SU-DHL-6 (cell line): Measurements from ENCODE around the gene PPP2R3A.

Experiments
- H2AFZ ChIP-seq: fragments of 200-600 bp; sonication (generic); 2 replicates; pipeline ENCODE4 v1.6.1; 2014; ENCODE audit warnings: low read depth, mild to moderate bottlenecking, moderate library complexity, mixed read lengths, antibody characterized with exemption, low read length; ENCODE audit not compliant: severe bottlenecking
- H3F3A ChIP-seq: fragments of 200-600 bp; shearing (Covaris generic); 2 replicates; pipeline ENCODE4 v1.6.0; 2016; ENCODE audit warnings: antibody characterized with exemption, mild to moderate bottlenecking; ENCODE audit not compliant: insufficient read depth
- H3K27ac ChIP-seq: fragments of 200-600 bp; sonication (generic); 2 replicates; pipeline ENCODE4 v1.5.1; 2016; ENCODE audit warnings: low read depth, mild to moderate bottlenecking, low read length, moderate library complexity, mixed read lengths
- H3K27me3 ChIP-seq: fragments of 200-600 bp; sonication (generic), shearing (Covaris generic); 2 replicates; pipeline ENCODE4 v1.6.0; 2014; ENCODE audit warnings: mild to moderate bottlenecking, low read length
- H3K36me3 ChIP-seq: fragments of 200-600 bp; sonication (generic); 2 replicates; pipeline ENCODE4 v1.6.1; 2014; ENCODE audit warnings: mild to moderate bottlenecking, low read length, mixed read lengths
- H3K4me2 ChIP-seq: fragments of 300-600, 200-600 bp; shearing (Covaris generic), sonication (generic); 2 replicates; pipeline ENCODE4 v1.6.0; 2014; ENCODE audit warnings: low read length, low read depth, mild to moderate bottlenecking; ENCODE audit not compliant: poor library complexity, severe bottlenecking
- H3K4me3 ChIP-seq: fragments of 200-600 bp; sonication (generic); 2 replicates; pipeline ENCODE4 v1.5.1; 2014; ENCODE audit warnings: antibody characterized with exemption, low read length, mild to moderate bottlenecking, mixed read lengths; ENCODE audit not compliant: insufficient read depth, poor library complexity, severe bottlenecking
- H3K79me2 ChIP-seq: fragments of 200-600 bp; sonication (generic); 2 replicates; pipeline ENCODE4 v1.6.1; 2014; ENCODE audit warnings: mild to moderate bottlenecking, low read length, moderate library complexity; ENCODE audit not compliant: insufficient read depth
- H3K9ac ChIP-seq: fragments of 200-600 bp; sonication (generic); 2 replicates; pipeline ENCODE4 v1.7.0; 2014; ENCODE audit warnings: mild to moderate bottlenecking, low read length
- H3K9me2 ChIP-seq: fragments of 200-600 bp; sonication (generic); replicated peaks from 2 replicates; pipeline ENCODE4 v1.6.1; 2014; ENCODE audit warnings: low read length; ENCODE audit not compliant: insufficient read depth
- H3K9me3 ChIP-seq: fragments of 200-600 bp; sonication (generic); 2 replicates; pipeline ENCODE4 v1.6.1; 2014; ENCODE audit warnings: low read length, mixed read lengths; ENCODE audit not compliant: insufficient read depth
- H4K20me1 ChIP-seq: fragments of 200-600 bp; sonication (generic); 2 replicates; pipeline ENCODE4 v1.6.1; 2014; ENCODE audit warnings: low read depth, mild to moderate bottlenecking, antibody characterized with exemption, low read length, moderate library complexity, mixed read lengths
- CTCF ChIP-seq: fragments of 200-600 bp; sonication (generic); IDR thresholded peaks from one replicate; pipeline ENCODE4 v1.5.1; 2017; ENCODE audit warnings: antibody characterized with exemption, mild to moderate bottlenecking, low read length, moderate library complexity; ENCODE audit not compliant: insufficient read depth, poor library complexity, severe bottlenecking
- EZH2phosphoT487 ChIP-seq: fragments of 200-600 bp; sonication (generic), shearing (Covaris generic); conservative IDR thresholded peaks from 2 replicates; pipeline ENCODE4 v1.6.1; 2018; ENCODE audit warnings: mild to moderate bottlenecking, antibody characterized with exemption, low read length, moderate library complexity, mixed read lengths

PPP2R3A gene

DNA sequence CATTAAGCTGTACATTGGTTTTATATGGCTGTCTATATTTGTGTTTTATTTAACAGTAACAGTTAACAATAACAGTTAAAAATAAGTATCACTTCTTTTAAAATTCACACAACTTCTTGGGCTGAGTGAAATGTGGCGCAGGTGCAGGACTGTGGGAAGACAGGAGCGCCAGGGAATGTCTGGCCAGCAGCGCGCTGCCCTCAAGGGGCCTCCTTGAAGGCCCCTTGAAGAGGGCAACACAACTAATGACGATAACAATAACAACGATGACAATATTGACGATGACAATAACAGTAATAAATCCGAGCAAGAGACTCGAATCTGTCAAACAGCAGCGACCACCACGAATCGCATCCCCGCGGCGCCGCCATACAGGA is 411 bp upstream of the PPP2R3A start:
- no peak overlapping the region for H3K4me2 ChIP-seq
- H4K20me1 ChIP-seq, result no peaks in the 10 kb centered on the region
- H3K27me3 ChIP-seq, result no peaks in the 10 kb centered on the region
- no peaks in the 10 kb centered on the region for H3F3A ChIP-seq
- no peaks in the 10 kb centered on the region for H3K36me3 ChIP-seq
- no peak overlapping the region for H3K27ac ChIP-seq
- no peak overlapping the region for H3K4me3 ChIP-seq
- no peak overlapping the region for H3K9ac ChIP-seq
- no peak overlapping the region for H2AFZ ChIP-seq
- TF ChIP-seq CTCF (no peak), EZH2phosphoT487 (no peak)
- no peaks in the 10 kb centered on the region for H3K9me2 ChIP-seq
- no peaks in the 10 kb centered on the region for H3K79me2 ChIP-seq
- H3K9me3 ChIP-seq, result no peaks in the 10 kb centered on the region

DNA sequence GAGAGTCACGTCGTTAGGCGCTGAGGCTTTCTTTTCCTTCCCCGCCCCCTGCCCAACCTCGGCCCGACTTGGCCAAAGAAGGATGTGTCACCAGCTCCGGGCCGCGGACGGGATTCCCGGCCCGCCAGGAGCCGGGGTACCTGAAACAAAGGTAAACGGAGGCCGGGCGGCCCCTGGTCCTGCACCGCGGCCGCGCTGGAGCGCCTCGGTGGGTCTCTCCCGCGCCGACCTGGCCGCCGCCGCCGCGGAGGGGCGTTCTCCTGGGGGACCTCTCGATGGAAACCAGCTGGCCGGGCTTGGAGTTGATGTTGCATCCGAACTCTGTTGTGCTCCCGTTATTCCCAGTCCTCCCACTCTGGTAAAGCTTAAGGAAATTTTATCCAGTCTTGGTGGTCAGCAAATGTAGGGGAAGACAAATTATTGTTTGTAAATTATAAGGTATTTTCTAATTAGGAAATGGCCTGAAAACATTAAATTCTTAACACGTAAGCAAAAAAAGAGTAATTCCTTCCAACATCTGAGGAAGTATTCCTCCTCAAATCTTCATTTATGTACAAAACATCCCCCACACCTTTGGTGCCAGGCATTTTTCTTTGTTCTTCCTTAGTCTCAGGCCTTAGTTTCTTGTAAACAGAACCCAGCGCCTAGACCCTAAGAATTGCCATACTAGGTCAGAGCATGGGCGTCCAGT is 888 bp downstream of the PPP2R3A start:
- no peaks in the 10 kb centered on the region for H3K27me3 ChIP-seq
- no peak overlapping the region for H3K27ac ChIP-seq
- H3F3A ChIP-seq, result no peaks in the 10 kb centered on the region
- H3K9me3 ChIP-seq, result no peaks in the 10 kb centered on the region
- H2AFZ ChIP-seq, result peak overlapping the region; percentile 78
- H3K9me2 ChIP-seq, result no peaks in the 10 kb centered on the region
- H3K79me2 ChIP-seq, result no peaks in the 10 kb centered on the region
- H3K4me3 ChIP-seq, result peak overlapping the region; percentile 49
- H3K9ac ChIP-seq, result peak overlapping the region; percentile 29; the same call in 1 of the 2 replicates
- no peak for TF ChIP-seq CTCF
- no peak for TF ChIP-seq EZH2phosphoT487
- H3K36me3 ChIP-seq, result no peaks in the 10 kb centered on the region
- peak overlapping the region; percentile 66 for H3K4me2 ChIP-seq
- H4K20me1 ChIP-seq, result no peaks in the 10 kb centered on the region

DNA sequence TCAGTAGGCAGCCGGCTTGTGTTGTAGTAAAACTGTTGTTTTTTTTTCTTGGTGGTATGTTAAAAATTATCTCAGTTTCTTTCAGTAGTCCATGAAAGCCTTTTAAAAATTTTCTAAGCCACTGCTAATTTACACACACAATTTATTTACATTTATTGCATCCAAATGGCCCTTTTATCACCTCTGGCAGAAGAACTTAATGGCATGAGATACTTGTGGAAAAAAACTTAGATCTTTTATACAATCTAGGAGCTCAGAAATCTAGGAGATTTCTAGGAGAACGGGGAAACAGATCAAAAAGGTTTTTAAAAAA is 1.4 kb downstream of the PPP2R3A start:
- Histone ChIP-seq H3K79me2 (no peaks in the 10 kb centered on the region), H3K9me3 (no peaks in the 10 kb centered on the region), H3K4me2 (peak overlapping the region; percentile 66), H3K4me3 (no peak overlapping the region), H3K36me3 (no peaks in the 10 kb centered on the region), H3K27me3 (no peaks in the 10 kb centered on the region), H4K20me1 (no peaks in the 10 kb centered on the region), H2AFZ (no peak overlapping the region), H3F3A (no peaks in the 10 kb centered on the region), H3K27ac (no peak overlapping the region), H3K9ac (no peak overlapping the region), H3K9me2 (no peaks in the 10 kb centered on the region)
- no peak for TF ChIP-seq EZH2phosphoT487
- TF ChIP-seq CTCF, result no peak
